Putamen (tissue), 1 donor: ENCODE data around the gene FAM221B.

Experiments used
- DNase-seq: peaks from one replicate; pipeline ENCODE4 v3.0.0-alpha.2; 2016; ENCODE audit warnings: low spot score

The FAM221B gene

GRCh38 chr9:35790385-35791296 is 37.9 kb downstream of the FAM221B start:
- DNase-seq = peak; percentile 80

GRCh38 chr9:35790025-35790384 is 38.5 kb downstream of the FAM221B start:
- no peak for DNase-seq

GRCh38 chr9:35789541-35789940 is 39.0 kb downstream of the FAM221B start:
- DNase-seq = no peak

- DNase-seq = no peak
These were observed 45.1 kb downstream of the FAM221B start for GRCh38 chr9:35783418-35783817.

- no peak for DNase-seq
These were observed 47.5 kb downstream of the FAM221B start for GRCh38 chr9:35781066-35781465.

- no peak for DNase-seq
These were observed 50.0 kb downstream of the FAM221B start for GRCh38 chr9:35778496-35778895.

- DNase-seq = no peak
These were observed 52.5 kb downstream of the FAM221B start for GRCh38 chr9:35776018-35776417.

- DNase-seq = no peak
These were observed 53.5 kb downstream of the FAM221B start for GRCh38 chr9:35774907-35775635.

- DNase-seq = no peak
These were observed 56.6 kb downstream of the FAM221B start for GRCh38 chr9:35771943-35772342.

GRCh38 chr9:35771534-35771933 is 57.0 kb downstream of the FAM221B start:
- no peak for DNase-seq

- DNase-seq = no peak
These were observed 57.5 kb downstream of the FAM221B start for GRCh38 chr9:35771075-35771433.

- no peak for DNase-seq
These were observed 58.8 kb downstream of the FAM221B start for GRCh38 chr9:35769763-35770162.

GRCh38 chr9:35767458-35767857 is 61.1 kb downstream of the FAM221B start:
- no peak for DNase-seq

- DNase-seq = no peak
These were observed 61.5 kb downstream of the FAM221B start for GRCh38 chr9:35766997-35767396.
